Measurements from ENCODE around the gene TRAF6.
"Not testable (repeated sequence)": the region's sequence is repeated elsewhere in the genome, so short reads cannot be mapped to it uniquely, and the experiment has no call there.

The TRAF6 gene

DNA sequence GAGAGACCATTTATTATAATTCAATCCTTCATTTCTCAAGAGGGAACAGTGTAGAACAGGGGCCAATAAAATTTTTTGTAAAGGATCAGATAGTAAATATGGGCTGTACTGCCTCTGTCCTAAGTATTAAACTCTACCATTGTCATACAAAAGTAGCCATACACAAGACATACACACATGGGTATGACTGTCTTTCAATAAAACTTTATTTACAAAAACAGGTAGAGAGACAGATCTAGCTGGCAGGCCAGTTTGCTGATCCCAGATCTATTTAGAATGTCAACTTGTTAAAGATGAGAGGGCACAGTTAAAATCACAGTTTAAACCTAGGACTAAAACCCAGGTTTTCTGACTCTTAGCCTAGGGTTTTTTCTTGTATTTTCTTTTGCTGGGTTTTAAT, 16.7 kb downstream of the TRAF6 start:
- DNase-seq (ENCODE audit: low read depth in 2 of 2) = no peak

DNA sequence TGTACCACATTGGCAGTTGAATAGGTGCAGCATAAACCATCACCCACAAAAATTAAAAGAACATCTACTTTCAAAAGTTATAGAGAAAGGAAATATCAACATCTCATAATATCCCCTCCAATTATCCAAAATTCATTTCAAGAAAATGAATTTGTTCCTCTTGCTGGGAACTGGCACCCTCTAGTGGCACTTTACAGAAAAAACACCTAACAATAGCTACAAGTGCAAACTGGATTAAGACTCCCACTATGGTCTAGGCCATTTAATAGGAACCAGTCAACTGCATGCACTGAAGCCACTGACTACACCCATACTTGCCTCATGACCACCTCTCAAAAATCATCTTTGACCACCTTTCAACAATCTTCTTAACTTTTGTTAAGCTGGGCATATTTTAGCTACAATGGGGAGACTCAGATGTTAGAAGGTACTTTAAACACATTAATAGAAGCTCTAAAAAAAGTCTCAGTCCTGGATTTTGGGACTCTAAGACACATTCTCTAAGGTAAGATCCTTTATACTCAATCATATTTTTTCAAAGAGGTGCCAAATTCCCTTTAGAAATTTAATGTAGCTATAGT, 17.3 kb downstream of the TRAF6 start:
- no peak for DNase-seq (ENCODE audit: low read depth in 2 of 2)

DNA sequence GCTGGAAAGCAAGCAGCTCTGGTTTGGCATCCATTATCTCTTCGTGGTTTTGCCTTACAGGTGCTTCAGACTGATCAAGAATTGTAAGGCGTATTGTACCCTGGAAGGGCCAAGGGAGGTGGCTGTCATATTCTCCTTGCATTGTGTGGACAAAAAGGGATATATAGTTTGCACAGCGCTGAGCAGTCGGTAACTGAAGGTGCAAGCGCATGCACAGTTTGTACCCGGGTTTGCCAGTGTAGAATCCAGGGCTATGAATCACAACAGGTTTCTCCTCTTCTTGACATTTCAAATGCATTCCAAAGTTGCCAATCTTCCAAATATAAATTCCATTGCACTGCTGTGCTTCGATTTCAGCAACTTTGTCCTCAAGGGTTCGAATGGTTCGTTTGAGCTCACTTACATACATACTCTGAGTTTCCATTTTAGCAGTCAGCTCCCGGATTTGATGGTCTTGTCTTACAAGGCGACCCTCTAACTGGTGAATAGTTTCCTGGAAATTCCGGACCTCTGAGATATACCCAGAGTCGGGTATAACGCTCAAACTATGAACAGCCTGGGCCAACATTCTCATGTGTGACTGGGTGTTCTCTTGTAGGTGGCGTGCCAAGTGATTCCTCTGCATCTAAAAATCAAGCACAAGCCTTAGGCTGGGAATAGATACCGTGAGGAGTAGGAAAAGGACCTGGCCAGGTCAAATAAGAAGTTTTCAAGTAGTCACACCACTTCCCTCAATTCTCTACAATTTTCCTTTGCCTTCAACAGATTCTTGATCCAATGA, 19.9 kb downstream of the TRAF6 start:
- DNase-seq (ENCODE audit: low read depth in 2 of 2) = no peak

DNA sequence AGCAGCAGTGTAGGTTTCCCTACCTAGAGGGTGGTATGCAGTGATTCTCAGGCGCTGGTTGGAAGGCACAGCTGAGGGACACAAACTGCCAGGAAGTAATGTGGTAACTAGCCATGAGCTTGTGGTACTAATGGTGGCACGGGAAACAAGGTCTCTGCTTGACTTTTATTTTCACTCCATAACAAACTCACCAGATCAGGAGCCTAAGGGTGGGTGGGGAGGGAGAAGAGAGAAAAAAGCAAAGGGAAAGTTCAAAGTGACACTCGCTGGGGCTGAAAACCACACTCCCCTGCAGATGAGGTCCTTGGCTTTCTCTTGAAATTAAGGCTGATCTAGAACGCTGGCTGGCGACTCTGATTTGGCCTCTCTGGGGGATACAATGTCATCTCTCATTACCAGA, 22.0 kb downstream of the TRAF6 start:
- DNase-seq (ENCODE audit: low read depth in 2 of 2) = no peak

DNA sequence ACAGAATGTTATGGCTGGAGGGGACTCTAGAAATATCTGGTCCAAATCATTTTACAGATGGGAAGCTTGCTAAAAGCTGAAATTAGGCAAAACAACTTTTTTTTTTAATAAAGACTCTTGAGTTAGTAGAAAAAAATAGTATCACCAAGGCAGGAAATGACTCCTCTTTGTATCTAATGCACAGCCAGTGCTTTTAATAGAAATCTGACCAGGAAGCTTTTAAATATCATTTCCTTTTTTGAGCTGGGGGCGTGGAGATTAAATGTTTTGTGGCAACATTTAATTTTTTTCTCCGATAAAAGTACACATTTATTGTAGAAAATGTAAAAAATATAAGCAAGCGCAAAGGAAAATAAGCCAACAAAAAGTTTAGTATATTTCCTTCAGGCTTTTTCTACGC, 22.5 kb downstream of the TRAF6 start:
- DNase-seq (ENCODE audit: low read depth in 2 of 2) = no peak

DNA sequence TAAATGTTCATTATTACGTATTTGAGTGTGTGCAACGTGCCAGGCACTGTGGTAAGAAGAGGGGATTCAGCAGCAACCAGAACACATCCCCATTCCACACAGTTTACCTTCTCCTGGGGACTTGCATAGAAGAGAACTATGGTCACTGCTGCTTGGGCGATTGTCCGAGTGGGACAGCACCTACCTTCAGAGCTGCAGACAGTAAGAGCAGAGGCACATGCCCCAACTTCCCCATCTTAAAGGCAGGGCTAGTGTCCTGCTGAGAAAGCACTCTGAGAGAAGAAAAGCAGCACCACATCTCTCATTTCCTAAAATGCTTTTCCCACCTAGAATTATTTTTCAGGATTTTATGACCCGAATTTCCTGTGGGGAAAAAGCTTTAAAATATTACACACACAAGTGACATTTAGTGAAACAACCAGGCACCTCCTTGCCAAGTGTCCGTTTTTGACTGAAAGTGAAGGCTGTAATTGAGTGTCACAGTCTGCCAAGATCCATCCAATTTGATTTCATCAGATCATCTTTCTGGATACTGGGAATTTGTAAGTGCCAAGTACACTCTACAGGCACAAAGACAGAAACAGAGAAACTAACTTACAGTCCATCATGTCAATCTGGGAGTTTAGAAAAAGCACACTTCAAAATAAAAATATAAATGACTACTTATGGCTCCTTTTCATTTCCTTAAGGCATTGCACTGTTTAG, 24.6 kb downstream of the TRAF6 start:
- DNase-seq (ENCODE audit: low read depth in 2 of 2) = no peak

DNA sequence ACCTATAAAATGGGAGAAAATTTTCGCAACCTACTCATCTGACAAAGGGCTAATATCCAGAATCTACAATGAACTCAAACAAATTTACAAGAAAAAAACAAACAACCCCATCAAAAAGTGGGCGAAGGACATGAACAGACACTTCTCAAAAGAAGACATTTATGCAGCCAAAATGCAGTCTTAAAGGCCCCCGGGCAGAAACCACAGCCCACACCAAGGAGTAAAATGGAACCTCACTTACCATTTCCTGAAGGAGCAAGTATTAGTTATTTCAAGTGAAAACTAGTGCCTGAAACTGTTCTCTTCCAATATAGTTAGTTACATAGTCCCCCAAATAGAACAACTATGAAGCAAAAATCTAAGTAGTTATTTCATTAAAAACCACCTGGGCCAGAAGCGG, 27.0 kb downstream of the TRAF6 start:
- not testable (repeated sequence) for DNase-seq (ENCODE audit: low read depth in 2 of 2)

DNA sequence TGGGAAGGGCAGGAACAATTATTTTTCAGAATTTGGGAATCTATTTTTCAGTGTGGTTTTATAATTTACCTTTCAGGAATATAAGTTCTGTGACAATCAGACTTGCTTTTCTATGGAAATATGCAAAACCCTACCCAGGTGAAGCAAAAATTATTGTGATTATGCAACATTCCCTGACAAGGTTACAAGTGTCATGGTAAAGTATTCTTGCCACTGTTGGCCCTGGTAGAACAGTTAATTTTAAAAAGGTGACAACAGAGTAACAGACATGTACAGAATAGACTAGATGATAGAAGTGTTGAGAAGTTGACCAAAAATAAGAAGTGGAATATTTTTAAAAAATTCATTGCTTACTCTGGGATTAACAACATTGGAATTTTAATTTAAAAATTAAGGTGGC, 29.2 kb downstream of the TRAF6 start:
- DNase-seq (ENCODE audit: low read depth in 2 of 2) = no peak

DNA sequence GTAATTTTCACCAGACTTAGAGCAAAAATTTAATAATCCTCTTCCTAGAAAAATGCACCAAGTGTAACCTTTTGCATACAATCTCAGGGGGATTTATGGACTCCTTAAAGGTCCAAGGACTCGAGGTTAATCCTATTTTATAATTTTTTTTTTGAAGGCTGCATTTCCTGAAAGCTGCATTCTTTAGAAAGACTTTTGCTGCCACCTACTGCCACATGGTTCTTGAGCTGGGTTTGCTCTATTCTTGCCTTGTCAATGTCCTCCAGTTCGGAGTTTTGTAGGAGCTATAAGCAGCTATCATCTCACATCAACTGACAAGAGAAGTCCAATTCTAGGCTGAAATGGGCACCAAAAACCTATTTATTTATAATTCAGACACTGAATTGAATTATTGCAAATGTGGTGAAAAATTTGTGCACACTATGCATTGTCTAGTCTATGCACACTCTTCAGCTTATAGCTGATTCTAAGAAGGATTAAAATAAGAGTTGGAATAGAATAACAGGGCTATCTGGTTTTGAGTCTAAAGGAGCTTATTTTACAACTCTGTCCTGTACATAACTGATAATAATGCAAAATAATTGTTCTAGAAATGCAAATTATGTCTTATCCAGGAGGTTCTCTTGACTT, 31.3 kb downstream of the TRAF6 start:
- DNase-seq (ENCODE audit: low read depth in 2 of 2) = no peak

DNA sequence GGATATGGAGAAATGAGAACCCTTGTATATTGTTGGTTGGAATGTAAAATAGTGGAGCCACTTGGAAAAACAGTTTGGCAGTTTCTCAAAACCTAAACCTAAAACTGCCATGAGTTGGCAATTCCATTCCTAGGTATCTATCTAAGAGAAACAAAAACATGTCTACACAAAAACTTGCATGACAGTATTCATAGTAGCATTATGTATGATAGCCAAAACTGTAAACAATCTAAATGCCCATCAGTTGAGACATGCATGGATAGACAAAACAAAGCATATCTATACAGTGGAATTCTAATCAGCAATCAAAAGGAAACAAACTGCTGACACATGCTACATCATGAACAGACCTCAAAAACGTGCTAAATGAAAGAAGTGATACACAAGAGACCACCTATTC, 34.9 kb downstream of the TRAF6 start:
- DNase-seq (ENCODE audit: low read depth in 2 of 2) = no peak

DNA sequence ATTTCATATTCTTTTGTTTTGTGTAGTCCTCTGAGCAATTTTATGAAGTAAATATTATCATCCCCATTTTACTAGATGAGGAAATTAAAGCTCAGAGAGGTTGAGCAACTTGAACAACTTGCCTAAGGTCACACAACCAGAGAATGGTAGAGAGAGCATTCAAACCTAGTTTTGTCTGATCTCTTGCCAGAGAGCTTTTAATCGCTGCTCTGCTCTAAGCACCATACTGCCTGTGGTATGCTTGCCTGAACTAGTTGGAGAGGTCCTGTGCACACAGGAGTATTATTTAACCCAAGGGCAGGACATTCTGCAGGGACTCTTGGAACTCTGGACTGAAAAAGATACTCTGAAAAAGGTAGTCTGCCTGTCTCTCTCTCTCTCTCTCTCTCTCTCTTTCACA, 38.5 kb downstream of the TRAF6 start:
- DNase-seq (ENCODE audit: low read depth in 2 of 2) = no peak

DNA sequence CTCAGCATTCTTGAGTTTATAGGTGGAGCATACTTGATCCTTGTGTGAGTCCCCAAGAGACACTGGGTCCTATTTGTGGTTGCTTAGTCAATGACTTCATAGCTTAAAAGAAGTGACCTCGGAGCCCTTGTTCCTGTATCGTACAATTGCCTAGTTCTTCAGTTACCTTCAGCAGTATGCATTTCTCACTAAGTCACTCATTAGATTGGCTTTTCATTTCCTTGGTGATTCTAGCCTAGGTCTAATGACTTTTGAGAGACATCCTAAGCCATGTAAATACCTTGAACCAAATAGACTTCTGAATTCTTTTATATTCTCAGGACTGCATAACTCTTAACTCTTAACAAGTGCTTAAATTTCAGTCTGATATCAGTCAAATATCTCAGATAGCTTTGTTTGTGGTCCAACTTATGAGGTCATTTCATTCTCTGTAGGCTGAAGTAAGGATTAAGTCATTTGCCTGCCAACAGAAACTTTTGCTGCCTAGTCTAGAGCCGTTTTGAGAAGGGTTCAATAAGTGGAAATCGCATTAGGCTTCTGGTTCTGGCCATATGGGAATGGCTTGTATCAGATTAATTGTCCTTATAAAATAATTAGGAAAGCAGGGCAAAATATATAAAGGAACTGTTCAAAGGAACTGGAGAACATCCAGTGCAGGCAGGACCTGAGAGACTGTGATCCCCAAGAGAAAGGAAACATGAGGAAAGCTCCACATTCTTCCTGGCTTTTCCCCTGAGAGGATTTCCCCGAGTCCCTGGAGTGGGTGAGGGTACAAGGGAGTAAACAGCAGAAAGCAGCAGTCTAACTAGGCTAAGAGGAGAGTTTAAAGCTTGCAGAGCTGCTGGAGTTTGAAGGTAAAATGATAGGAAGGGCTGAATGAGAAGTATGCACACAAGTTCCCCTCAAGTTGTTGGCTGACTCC, 39.9 kb downstream of the TRAF6 start:
- DNase-seq (ENCODE audit: low read depth in 2 of 2) = no peak

DNA sequence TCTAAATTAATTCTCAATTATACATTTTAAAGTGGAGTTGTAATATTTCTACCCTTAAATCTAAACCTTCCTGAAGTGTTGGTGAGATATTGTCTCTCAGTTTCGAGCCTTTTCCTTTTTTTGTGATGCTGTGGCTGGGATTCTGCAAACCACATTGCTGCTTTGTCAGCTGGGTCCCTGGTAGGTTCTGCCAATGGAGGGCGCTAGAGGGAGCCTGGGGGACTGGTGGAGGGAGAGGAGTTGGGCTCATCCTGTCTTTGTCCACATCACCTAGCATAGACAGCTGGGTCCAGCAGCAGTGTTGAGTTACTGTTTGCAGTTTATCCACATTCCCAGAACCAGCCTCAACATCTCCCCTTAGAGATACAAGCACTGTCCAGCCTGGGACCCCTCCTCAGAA, 41.0 kb downstream of the TRAF6 start:
- no peak for DNase-seq (ENCODE audit: low read depth in 2 of 2)

DNA sequence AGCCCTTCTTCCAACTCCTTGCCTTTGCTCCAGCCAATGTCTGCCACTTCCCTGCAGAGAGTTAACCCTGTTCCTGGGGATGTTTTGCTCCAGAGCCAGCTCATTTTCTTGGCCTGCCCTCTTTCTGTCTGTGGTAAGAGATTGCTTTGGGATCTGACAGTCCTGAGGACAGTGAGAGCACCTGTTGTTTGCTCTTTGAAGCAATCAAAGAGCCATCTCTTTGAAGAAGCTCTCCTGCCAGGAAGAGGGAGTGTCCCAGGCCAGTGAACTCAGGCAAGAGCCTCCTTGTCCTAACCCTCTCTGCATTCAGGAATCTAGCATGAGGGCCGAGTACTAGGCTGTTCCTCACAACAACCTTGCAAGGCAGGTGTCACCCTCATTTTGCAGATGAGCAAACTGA, 42.2 kb downstream of the TRAF6 start:
- no peak for DNase-seq (ENCODE audit: low read depth in 2 of 2)

DNA sequence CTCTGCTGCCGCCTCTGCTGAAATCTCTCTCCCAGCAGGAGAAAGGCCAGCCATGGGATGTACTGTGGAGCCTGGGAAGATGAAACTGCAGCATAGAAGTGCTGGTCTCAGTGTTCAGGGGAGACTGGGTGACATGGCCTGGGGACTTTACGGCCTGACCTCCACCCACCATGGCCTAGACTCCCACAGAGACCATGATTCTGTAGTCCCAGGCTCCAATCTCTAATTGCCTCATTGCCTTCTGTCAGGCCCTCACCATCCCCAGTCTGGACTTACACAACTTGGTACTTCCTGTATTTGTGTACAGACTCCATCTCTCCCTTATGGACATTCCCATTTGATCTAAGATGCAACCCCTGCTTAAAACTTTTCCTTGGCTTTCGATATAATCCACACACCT, 43.1 kb downstream of the TRAF6 start:
- no peak for DNase-seq (ENCODE audit: low read depth in 2 of 2)

DNA sequence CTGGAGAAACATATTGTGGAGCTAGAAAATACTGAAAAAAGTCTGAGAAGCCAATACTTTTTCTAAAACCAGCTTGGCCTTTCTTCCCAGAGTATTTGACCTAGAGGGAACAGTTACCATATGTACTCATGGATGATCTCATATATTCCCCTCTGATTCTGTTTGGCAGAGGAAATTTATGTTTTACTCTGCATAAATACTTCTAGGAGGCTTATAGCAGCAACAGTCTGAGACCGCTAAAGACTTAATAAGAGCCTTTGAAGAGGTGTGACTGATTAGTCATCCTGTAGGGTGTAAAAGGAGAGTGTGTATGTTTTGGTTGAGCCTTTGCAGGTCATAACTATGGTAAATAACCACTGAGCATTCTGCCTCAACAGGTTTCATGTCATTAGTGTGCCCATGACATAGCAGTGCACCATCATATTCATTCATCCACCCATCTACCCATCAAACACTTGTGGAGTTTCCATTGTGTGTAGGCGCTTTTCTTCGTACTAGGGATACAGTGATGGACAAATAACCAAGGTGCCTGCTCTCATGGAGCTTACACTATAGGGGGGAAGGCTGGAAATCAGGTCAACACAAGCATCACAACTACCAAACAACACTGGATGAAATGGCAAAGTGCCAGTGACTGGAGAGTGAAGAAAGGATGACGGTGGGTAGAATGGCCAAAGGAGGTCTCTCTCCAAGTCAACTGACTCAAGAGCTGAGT, 44.5 kb downstream of the TRAF6 start:
- no peak for DNase-seq (ENCODE audit: low read depth in 2 of 2)

DNA sequence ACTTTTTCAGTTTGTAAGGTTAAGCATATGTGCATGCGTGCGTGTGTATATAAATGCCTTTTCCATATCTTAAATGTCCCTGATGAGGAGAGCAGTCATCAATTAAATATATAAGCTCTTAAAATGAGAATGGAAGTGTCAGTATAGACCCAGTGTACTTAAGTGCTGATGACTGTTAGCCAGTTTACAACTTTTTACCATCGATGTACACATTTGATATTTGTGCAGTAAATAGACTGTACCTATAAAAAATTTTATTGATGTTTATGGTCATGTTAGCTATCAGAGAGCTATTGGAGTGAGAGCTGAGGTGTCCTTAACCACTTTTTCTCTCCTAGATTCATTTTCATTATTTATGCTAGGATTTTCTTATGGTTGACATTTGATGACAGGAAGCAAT, 45.4 kb downstream of the TRAF6 start:
- DNase-seq (ENCODE audit: low read depth in 2 of 2) = no peak

DNA sequence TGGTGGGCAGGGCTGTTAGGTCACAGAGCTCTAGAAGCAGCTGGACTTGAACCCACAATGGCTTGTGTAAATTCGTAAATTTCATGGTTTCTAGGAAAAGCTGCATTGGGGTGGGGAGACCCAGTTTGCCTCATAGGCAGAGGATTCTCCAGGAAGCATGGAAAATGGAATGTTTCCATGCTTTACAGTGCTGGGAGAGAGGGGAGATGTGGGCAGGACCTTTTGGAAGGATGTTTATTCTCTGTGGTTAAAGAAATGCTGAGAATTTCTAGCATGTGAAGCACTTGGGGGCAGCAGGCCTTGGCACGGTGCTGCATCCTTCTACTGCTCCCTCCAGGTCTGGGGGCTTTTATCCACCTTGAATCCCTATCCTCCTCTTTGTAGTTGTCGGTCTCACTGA, 46.3 kb downstream of the TRAF6 start:
- no peak for DNase-seq (ENCODE audit: low read depth in 2 of 2)

DNA sequence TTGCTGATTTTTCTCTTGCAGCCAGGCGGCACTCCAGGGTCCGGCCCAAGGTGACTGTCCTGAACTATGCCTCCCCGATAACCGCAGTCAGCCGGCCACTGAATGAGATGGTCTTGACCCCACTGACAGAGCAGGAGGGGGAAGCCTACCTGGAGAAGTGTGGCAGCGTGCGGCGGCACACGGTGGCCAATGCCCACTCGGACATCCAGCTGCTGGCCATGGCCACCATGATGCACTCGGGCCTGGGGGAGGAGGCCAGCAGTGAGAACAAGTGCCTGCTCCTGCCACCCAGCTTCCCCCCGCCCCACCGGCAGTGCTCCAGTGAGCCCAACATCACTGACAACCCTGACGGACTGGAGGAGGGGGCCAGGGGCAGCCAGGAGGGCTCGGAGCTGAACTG, 47.8 kb downstream of the TRAF6 start:
- no peak for DNase-seq (ENCODE audit: low read depth in 2 of 2)

DNA sequence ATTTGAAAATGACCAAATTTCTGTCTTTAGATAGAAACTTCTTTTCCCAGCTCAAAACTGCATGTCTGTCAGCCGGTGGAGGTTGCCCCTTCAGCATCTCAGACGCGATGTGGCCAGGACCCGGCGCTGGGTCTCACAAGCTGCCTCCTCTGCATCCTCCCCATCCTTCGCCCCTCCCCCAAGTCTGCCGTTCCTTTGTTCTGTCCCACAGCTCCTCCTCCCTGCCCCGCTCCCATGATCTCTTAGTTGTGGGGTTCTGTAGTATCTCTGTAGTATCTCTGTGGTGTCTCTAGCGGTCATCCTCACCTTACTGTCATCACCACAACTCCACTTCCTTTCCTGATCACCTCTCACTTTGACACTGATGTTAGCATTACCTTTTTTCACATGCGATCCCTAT, 49.9 kb downstream of the TRAF6 start:
- no peak for DNase-seq (ENCODE audit: low read depth in 2 of 2)

DNA sequence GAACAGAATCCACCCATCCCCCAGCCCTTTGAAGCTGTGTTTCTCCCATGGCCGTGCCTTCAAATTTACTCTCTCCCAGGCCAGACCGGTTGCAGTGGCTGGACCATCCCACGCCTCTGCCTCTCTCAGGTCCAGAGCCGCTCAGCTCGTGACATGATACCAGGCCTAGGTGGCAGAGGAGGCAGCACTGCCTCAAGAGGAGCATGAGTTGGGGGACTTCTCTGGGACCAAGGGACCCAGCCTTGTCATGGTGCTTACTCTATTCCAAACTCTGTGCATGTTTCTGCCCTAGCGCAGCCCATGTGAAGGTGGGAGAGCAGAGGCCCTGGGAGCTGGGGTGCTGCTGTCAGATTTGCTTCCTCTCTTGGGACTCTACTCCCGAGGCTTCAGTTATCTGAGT, 51.0 kb downstream of the TRAF6 start:
- DNase-seq (ENCODE audit: low read depth in 2 of 2) = no peak
